Hematopoietic multipotent progenitor cell treated with erythropoietin and hydrocortisone succinate and interleukin-3 and kit ligand, for 15 days (in vitro differentiated cells): Measurements from ENCODE around the gene RCSD1.

Experiments
- DNase-seq: peaks from one replicate; pipeline ENCODE4 v3.0.0-alpha.2; 2015; ENCODE audit warnings: low spot score

RCSD1 gene

GRCh38 chr1:167693425-167694045 is 63.5 kb downstream of the RCSD1 start:
- no peak for DNase-seq

DNA sequence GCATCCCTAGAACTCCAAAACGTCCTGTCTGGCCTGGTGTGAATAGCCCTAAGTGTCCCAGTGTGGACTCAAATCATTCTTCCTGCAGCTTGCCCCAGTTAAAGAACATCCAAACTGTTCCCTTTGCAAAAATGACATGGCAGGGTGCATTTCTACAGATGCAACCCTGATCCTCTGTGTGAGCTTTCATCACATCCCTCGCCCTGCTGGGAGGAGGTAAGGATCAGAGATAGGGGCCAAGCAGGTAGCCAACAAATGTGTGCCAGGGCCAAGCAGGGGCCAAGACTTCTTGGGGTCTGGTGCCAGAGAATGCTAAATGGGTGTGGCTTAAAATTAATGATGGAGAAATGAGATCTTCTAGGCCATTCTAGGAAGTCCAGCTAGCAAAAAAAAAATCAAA is 64.7 kb downstream of the RCSD1 start:
- no peak for DNase-seq

DNA sequence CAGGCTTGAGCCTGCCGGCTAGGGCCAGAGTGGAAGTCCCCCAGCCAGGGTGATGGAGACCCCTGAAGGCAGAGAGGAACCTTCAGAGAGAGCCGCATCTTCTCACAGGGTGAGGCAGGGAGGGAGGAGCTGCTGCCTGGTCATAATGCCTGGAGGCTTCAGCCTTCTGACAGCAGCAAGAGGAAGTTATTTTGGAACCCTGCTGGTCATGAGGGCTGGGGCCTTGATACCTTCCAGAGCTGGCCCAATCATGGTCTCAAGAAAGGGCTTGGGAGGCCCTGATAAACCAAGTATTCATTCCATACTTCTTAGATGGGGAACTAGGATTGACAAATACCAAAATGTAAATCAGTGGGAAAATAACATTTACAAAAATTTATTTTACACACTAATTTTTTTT is 65.1 kb downstream of the RCSD1 start:
- DNase-seq = no peak

DNA sequence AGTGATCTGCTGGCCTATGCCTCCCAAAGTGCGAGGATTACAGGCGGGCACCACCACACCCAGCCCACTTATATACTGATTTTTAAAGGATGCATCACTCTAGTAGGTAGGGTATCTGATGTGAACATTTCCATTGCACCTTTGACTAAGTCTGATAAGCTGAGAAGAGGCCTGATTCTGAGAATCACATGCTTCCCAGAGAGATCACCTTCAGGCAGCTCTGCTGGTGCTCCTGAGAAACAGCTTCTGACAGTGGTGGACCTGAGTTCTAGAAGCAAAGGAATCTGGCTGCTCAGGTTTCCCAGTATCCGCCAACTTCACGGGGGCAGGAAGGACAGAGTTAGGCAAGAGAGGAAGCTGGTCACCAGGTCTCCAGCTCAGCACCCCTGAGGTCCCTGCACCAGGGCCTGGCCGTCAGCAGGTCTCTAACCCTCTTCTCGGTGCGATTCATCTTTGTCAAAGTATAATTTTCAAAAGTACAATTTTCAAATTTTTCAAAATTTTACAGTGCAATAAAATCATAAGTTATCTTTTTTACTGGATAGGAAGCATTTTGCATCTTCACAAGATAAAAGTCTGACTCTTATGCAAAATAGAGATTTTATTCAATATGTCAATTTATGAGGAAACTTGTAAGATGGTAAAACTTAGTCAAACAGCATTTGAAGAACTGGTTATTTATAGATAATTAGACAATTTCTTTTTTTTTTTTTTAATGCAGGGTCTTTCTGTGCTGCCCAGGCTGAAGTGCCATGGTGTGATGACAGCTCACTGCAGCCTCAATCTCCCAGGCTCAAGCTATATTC is 65.9 kb downstream of the RCSD1 start:
- DNase-seq = no peak

DNA sequence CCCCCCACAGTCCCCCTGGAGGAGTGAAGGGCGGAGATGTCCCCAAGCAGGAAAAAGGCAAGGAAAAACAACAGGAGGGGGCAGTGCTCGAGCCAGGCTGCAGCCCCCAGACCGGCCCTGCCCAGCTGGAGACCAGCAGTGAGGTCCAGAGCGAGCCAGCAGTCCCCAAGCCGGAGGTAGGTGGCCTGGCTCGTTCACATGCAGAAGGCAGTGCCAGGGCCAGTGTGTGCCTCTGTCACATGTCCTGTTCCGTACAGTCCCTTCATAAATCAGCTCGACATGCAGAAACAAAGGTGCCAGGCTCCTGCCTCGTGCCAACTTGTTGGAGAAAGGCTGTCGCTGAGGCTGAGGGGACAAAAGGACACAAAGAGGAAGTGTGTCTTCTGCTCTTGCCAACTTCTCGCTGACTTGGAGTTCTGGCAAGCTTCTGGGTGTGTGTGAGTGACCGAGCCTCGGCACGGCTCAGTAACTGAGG is 67.7 kb downstream of the RCSD1 start:
- DNase-seq = no peak

- no peak for DNase-seq
These were observed 68.3 kb downstream of the RCSD1 start for GRCh38 chr1:167698313-167698712.

- no peak for DNase-seq
These were observed 71.5 kb downstream of the RCSD1 start for GRCh38 chr1:167701510-167701909.

- DNase-seq = no peak
These were observed 73.5 kb downstream of the RCSD1 start for GRCh38 chr1:167703557-167703956.

GRCh38 chr1:167704715-167705114 is 74.7 kb downstream of the RCSD1 start:
- DNase-seq = no peak

- no peak for DNase-seq
These were observed 75.2 kb downstream of the RCSD1 start for GRCh38 chr1:167705250-167705649.

GRCh38 chr1:167706363-167706762 is 76.3 kb downstream of the RCSD1 start:
- no peak for DNase-seq

GRCh38 chr1:167706931-167707877 is 77.2 kb downstream of the RCSD1 start:
- DNase-seq = no peak

GRCh38 chr1:167707942-167708341 is 77.9 kb downstream of the RCSD1 start:
- DNase-seq = no peak

GRCh38 chr1:167708940-167709389 is 78.9 kb downstream of the RCSD1 start:
- no peak for DNase-seq

- DNase-seq = no peak
These were observed 80.8 kb downstream of the RCSD1 start for GRCh38 chr1:167710836-167711235.

- no peak for DNase-seq
These were observed 81.8 kb downstream of the RCSD1 start for GRCh38 chr1:167711797-167712196.

GRCh38 chr1:167713330-167714081 is 83.5 kb downstream of the RCSD1 start:
- no peak for DNase-seq

GRCh38 chr1:167714098-167714438 is 84.0 kb downstream of the RCSD1 start:
- peak; percentile 85 for DNase-seq

- peak; percentile 87 for DNase-seq
These were observed 84.6 kb downstream of the RCSD1 start for GRCh38 chr1:167714439-167715156.

DNA sequence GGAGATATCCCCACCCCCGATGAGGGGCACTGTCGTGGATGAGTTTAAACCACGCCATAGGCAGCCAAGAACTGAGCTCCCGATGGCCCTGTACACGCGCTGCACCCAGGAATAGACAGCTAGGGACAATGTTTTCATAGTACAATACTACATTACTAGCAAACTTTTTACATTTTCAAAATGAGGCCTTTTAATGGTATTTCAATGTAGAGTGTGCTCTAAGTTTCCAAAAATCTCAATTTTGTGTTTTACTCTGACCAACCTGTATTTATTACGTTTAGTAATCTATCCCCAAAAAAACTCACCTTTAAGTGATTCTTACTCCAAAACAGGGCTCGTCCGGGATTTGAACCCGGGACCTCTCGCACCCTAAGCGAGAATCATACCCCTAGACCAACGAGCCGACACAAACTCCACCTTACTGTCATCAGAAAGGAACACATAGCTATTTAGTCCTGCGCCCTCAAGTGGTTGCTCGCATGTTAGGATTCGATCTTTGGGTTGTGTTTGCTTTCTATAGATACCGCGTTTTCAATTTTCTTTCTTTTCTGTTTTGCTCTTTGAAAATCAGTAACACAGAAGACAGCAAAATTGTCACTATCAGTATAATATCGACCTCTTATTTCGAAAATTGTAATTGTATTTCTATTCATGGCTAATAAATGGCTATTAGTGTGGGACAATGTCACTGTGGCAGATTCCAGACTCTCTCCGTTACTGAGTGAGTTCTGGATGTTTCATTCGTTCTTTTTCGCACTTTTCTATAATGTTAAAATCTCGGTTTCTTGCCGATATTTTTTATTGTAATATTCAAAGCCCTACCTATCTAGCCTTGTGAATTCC is 85.3 kb downstream of the RCSD1 start:
- peak; percentile 93 for DNase-seq
